IMR-90 (cell line): ENCODE results near the gene GPR161. TPM values are rescaled to one million over a fixed set of nuclear protein-coding genes. Genes with fewer than 3 reads are reported as not detected.

ENCODE experiments used
- ATAC-seq: fragments of 200-7000 bp; cut with Tn5 transposase; 2 replicates; pipeline ENCODE4 v1.9.1; 2020; ENCODE audit warnings: low read depth, mild to moderate bottlenecking, moderate library complexity
- BruUV-seq: library from RNA; stranded (reverse); fragments of 400-500 nt; replicated peaks from 2 replicates; lab custom pipeline; 2021; lab: Mats Ljungman, UMichigan
- CTCF ChIA-PET: fragments of 300-600 bp; formaldehyde crosslinking; extraction: SDS; loops from one replicate; lab custom pipeline; 2021; ENCODE audit warnings: antibody characterized with exemption; lab: Yijun Ruan, JAX
- POLR2A ChIA-PET: fragments of 300-600 bp; sonication (Branson Sonifier 250); formaldehyde crosslinking; loops from one replicate; lab custom pipeline; 2022; ENCODE audit warnings: antibody characterized with exemption; ENCODE audit not compliant: unreplicated experiment; lab: Charles Lee
- DNase-seq: peaks from one replicate; pipeline ENCODE4 v3.0.0; 2013
- H2AFZ ChIP-seq: replicated peaks from 2 replicates; pipeline ENCODE3; 2013; ENCODE audit warnings: low read length, mild to moderate bottlenecking; ENCODE audit not compliant: poor library complexity
- H2AK5ac ChIP-seq: 2 replicates; pipeline ENCODE4 v1.6.1; 2013; ENCODE audit warnings: low read depth, low read length, inconsistent platforms
- H2AK9ac ChIP-seq: replicated peaks from 2 replicates; pipeline ENCODE3; 2013; ENCODE audit warnings: mild to moderate bottlenecking, low read depth, low read length, moderate library complexity; ENCODE audit not compliant: poor library complexity
- H2BK120ac ChIP-seq: 2 replicates; pipeline ENCODE4 v1.6.1; 2013; ENCODE audit warnings: low read depth, low read length, inconsistent platforms
- H2BK15ac ChIP-seq: 3 replicates; pipeline ENCODE4 v1.6.1; 2013; ENCODE audit warnings: low read depth, low read length, inconsistent platforms
- H2BK20ac ChIP-seq: 2 replicates; pipeline ENCODE4 v1.6.1; 2013; ENCODE audit warnings: low read depth, mild to moderate bottlenecking, inconsistent platforms, low read length, moderate library complexity
- H2BK5ac ChIP-seq: 2 replicates; pipeline ENCODE4 v1.6.1; 2013; ENCODE audit warnings: mild to moderate bottlenecking, low read depth, low read length, inconsistent platforms; ENCODE audit not compliant: poor library complexity, severe bottlenecking
- H3K14ac ChIP-seq: replicated peaks from 2 replicates; pipeline ENCODE4 v1.6.1; 2013; ENCODE audit warnings: low read depth, low read length, inconsistent platforms
- H3K18ac ChIP-seq: 2 replicates; pipeline ENCODE4 v1.6.1; 2013; ENCODE audit warnings: low read depth, low read length, control low read depth
- H3K23ac ChIP-seq: 2 replicates; pipeline ENCODE4 v1.6.1; 2013; ENCODE audit warnings: low read depth, low read length, inconsistent platforms
- H3K27ac ChIP-seq: 2 replicates; pipeline ENCODE4 v1.5.1; 2013; ENCODE audit warnings: mild to moderate bottlenecking, control low read depth, low read length; ENCODE audit not compliant: insufficient read depth
- H3K27me3 ChIP-seq: 2 replicates; pipeline ENCODE4 v1.6.1; 2013; ENCODE audit warnings: low read length; ENCODE audit not compliant: control insufficient read depth, insufficient read depth
- H3K36me3 ChIP-seq: 2 replicates; pipeline ENCODE4 v1.6.1; 2013; ENCODE audit warnings: low read length, mixed read lengths; ENCODE audit not compliant: control insufficient read depth, insufficient read depth
- H3K4ac ChIP-seq: 2 replicates; pipeline ENCODE4 v1.6.1; 2013; ENCODE audit warnings: low read depth, low read length, inconsistent platforms
- H3K4me1 ChIP-seq: 2 replicates; pipeline ENCODE4 v1.6.1; 2013; ENCODE audit warnings: low read length, mixed read lengths; ENCODE audit not compliant: control insufficient read depth, insufficient read depth
- H3K4me2 ChIP-seq: 2 replicates; pipeline ENCODE4 v1.6.1; 2013; ENCODE audit warnings: low read depth, mild to moderate bottlenecking, control low read depth, low read length, moderate library complexity
- H3K4me3 ChIP-seq: 2 replicates; pipeline ENCODE4 v1.5.1; 2013; ENCODE audit warnings: low read depth, mild to moderate bottlenecking, control low read depth, low read length, moderate library complexity; ENCODE audit not compliant: insufficient read depth
- H3K56ac ChIP-seq: 2 replicates; pipeline ENCODE4 v1.6.1; 2013; ENCODE audit warnings: low read length, inconsistent platforms; ENCODE audit not compliant: insufficient read depth; ENCODE audit errors: extremely low read depth
- H3K79me1 ChIP-seq, 2 experiments: 2 replicates each; pipeline ENCODE4 v1.6.1; 2013; ENCODE audit warnings: low read length in 2 of 2, inconsistent platforms in 1 of 2, low read depth in 1 of 2
- H3K9ac ChIP-seq: 2 replicates; pipeline ENCODE4 v1.6.1; 2013; ENCODE audit warnings: low read depth, low read length, control low read depth
- H3K9me1 ChIP-seq: 2 replicates; pipeline ENCODE4 v1.6.1; 2013; ENCODE audit warnings: low read length, inconsistent platforms; ENCODE audit not compliant: insufficient read depth
- H3K9me3 ChIP-seq: 2 replicates; pipeline ENCODE4 v1.6.1; 2013; ENCODE audit warnings: low read length; ENCODE audit not compliant: control insufficient read depth, insufficient read depth
- H4K20me1 ChIP-seq: 2 replicates; pipeline ENCODE4 v1.6.1; 2013; ENCODE audit warnings: low read length, inconsistent platforms; ENCODE audit not compliant: insufficient read depth
- H4K5ac ChIP-seq: 2 replicates; pipeline ENCODE4 v1.6.1; 2013; ENCODE audit warnings: mild to moderate bottlenecking, low read depth, low read length, control low read depth
- H4K8ac ChIP-seq, 2 experiments: 2 replicates each; pipeline ENCODE4 v1.6.1; 2013; ENCODE audit warnings: low read depth in 2 of 2, low read length in 2 of 2, control low read depth in 1 of 2, inconsistent platforms in 1 of 2
- H4K91ac ChIP-seq: 2 replicates; pipeline ENCODE4 v1.6.1; 2013; ENCODE audit warnings: low read depth, low read length, inconsistent platforms; ENCODE audit not compliant: insufficient read depth
- MAZ ChIP-seq: IDR thresholded peaks from 2 replicates; pipeline ENCODE4 v1.6.1; 2012; ENCODE audit warnings: low read depth, mild to moderate bottlenecking, low read length, improper control_type of control experiment, moderate library complexity, borderline replicate concordance
- MXI1 ChIP-seq: IDR thresholded peaks from 2 replicates; pipeline ENCODE4 v1.6.1; 2012; ENCODE audit warnings: low read depth, mild to moderate bottlenecking, low read length, moderate library complexity, borderline replicate concordance
- WGBS, 2 experiments: methylation state at CpG; one replicate each; pipeline versions ENCODE4 v1.1.5 to v1.1.7; 2013; ENCODE audit warnings: missing lambda C conversion rate in 2 of 2; ENCODE audit not compliant: insufficient read length in 1 of 2; ENCODE audit errors: extremely low coverage in 2 of 2; 5-methylcytosine and 5-hydroxymethylcytosine counted together
- dilution Hi-C: fragments of 300-500 bp; cut with HindIII; formaldehyde crosslinking; loops from one replicate; pipeline ENCODE4 v1.14.3; 2018; ENCODE audit warnings: low sequenced_read_pairs; ENCODE audit not compliant: unreplicated experiment
- in situ Hi-C: fragments of 300-500 bp; cut with MboI; formaldehyde crosslinking; loops from 3 replicates; pipeline ENCODE4 v1.14.3; 2019; ENCODE audit warnings: low sequenced_read_pairs, inconsistent platforms, mixed read lengths
- intact Hi-C: fragments of 100-400 bp; cut with micrococcal nuclease; formaldehyde crosslinking; loops from 2 replicates; pipeline ENCODE4 v1.10.0; 2022
- polyA plus RNA-seq, 3 experiments: library from polyadenylated mRNA; depleted of rRNA; stranded (reverse); fragments of >200 nt; gene quantifications; 2 replicates each; pipeline ENCODE4 v1.2.3, GENCODE V29; 2012; ENCODE audit warnings: low replicate concordance in 1 of 3
- total RNA-seq: library from RNA; depleted of rRNA; stranded (reverse); fragments of >200 nt; gene quantifications from 2 replicates; pipeline ENCODE4 v1.2.3, GENCODE V29; 2012

The GPR161 gene
- total and polyA plus RNA-seq, 2 of the 4 experiments (the other 2 are of a cell fraction): 12.5 to 13.3 TPM

DNA sequence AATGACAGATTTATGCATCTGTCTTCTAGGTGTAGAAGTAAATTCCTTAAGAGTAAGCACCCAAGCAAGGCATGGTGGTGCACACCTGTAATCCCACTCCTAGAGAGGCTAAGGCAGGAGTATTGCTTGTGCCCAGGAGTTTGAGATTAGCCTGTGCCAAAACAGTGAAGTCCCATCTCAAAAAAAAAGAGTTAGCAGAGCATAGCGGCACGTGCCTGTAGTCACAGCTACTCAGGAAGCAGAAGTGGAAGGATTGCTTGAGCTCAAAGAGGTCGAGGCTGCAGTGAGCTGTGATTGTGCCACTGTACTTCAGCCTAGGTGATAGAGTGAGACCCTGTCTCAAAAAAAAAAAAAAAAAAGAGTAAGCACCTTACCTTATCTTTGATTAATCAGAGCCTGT lies 26.9 kb upstream of the GPR161 start:
- Histone ChIP-seq H2BK5ac (no peak overlapping the region), H3K27ac (no peak overlapping the region), H4K91ac (no peak overlapping the region), H2AK5ac (no peak overlapping the region), H4K20me1 (no peaks in the 10 kb centered on the region), H3K4ac (no peak overlapping the region), H3K36me3 (no peaks in the 10 kb centered on the region), H2AFZ (no peak overlapping the region), H2AK9ac (no peak overlapping the region), H3K9me1 (no peaks in the 10 kb centered on the region), H4K5ac (no peak overlapping the region), H3K14ac (no peak overlapping the region), H3K4me1 (no peaks in the 10 kb centered on the region), H2BK20ac (no peak overlapping the region), H3K4me2 (no peak overlapping the region), H3K79me1 (no peaks in the 10 kb centered on the region), H3K23ac (no peak overlapping the region), H2BK120ac (no peak overlapping the region), H3K9ac (no peak overlapping the region), H3K9me3 (peaks cover 3% of the 10 kb centered on the region; the same call in 1 of the 2 replicates), H2BK15ac (no peak overlapping the region), H3K18ac (no peak overlapping the region), H3K27me3 (no peaks in the 10 kb centered on the region; the same call in 1 of the 2 replicates), H3K4me3 (no peak overlapping the region), H3K56ac (no peak overlapping the region), H4K8ac (no peak overlapping the region)
- intact Hi-C loops: no loop called here
- in situ Hi-C loops: no loop called here
- ATAC-seq (no peak), DNase-seq (no peak)
- dilution Hi-C loops: no loop called here
- BruUV-seq: no TSS peak
- TF ChIP-seq MAZ: no peak
- TF ChIP-seq MXI1: no peak
- CTCF ChIA-PET: no interaction called here
- no CpG with 5 or more reads among the region's 3 CpGs for WGBS, 2 experiments
- POLR2A ChIA-PET: no interaction called here
